NCI-H1436 (cell line): ENCODE measurements around the gene BTNL2.

Source experiments
- DNase-seq: peaks from one replicate; lab custom pipeline; 2025; lab: John Stamatoyannopoulos, UW

The BTNL2 gene

DNA sequence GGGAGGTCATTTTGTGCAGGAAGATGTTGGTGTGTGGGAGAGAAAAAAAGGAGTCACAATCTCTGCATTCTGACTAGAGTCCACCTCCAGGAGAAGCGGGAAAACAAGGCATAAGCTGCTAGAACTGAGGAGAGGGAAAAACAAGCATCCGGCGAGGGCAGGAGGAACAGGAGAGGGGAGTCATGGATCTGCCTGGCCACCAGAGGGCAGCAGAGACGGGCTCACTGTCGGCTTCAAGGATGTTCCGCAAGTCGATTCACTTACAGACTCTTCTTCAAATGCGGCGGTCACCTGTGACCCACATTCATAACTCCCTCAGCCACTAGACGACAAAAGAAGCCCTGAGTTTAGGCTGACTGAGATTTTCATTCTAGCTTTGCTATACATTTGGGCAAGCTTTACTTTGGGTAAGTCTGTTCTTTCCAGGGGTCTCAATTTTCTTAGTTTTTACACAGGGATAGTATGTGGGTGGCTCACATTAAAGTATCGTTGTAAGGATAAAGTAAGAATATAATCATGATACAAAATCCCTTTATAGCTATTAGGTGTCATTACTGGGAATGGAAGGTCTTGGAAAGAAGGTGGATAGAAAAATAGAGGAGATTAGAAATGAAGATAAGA is 6.6 kb upstream of the BTNL2 start:
- peak; percentile 32 for DNase-seq

GRCh38 chr6:32411566-32412327 is 4.8 kb upstream of the BTNL2 start:
- no peak for DNase-seq

DNA sequence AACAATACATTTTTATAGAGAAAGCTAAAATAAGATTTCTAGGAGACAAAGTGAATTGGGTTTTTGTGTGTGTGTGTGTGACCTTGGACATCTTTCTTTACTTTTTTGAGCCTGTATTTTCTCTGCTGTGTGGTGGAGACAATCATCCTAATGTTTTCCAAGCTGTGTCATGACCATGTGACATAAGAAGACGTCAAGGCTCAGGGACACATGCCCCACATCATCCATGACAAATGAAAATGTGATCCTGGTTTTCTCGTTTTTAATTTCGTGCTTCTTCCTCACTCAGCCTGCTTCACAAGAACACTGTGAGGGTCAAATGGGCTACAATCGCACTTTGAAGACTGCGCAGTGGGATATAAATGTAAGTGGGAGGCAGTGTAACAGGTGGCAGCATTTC is 3.9 kb upstream of the BTNL2 start:
- DNase-seq = no peak

DNA sequence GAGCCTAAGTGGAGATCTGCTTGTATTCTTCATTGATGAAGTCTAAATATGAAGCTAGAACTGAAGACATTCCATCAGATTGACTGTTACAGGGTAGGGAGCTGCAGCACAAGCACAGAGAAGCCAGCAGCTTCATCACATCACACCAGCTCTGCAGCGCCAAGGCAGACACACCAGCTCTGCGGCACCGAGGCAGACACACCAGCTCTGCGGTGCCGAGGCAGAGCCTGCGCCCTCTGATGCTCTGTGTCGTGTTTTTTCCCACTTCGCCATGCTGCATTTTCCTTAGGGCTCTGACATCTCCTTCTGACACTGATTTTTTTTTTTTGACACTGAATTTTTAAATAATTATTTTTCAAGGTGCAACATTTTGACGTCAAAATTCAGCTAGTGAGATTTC is 784 bp downstream of the BTNL2 start:
- no peak for DNase-seq

DNA sequence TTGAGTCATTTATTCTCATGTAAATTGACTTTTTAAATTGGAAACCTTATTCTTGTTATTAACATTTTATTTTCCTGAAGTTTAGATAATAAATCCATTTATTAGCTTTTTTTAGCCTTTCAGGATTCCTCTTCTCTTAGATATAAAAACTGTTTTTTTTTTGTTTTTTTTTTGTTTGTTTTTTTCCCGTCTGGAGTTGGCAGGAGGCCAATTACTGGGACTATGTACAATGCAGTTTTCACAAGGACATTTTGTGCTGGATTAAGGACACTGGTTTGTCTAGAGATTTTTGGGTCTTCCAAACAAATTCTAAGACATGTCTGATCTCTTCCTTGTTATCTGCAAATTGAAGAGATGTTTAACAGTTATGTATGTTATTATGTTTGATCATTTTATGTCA is 1.3 kb downstream of the BTNL2 start:
- no peak for DNase-seq

DNA sequence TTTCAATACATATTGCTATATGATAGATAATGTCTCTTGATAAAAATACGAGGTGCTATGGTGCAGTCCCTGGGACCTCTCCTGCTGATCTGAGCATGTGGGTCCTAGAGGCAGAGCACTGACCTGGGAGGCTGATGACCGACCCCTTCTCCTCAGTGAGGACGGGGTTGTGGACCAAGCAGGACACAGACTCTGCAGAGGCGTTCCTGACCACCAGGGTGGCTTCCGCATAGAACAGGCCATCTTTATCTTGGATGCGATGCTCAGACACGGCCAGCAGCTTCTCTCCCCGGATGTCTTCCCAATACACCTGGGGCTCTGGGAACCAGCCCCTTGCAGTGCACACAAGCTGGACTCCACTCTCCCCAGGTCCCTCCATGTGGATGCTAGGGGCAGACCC is 4.2 kb downstream of the BTNL2 start:
- DNase-seq = no peak

GRCh38 chr6:32401284-32401963 is 5.6 kb downstream of the BTNL2 start:
- DNase-seq = no peak

GRCh38 chr6:32397252-32397920 is 9.6 kb downstream of the BTNL2 start:
- DNase-seq = no peak

GRCh38 chr6:32396028-32396427 is 11.0 kb downstream of the BTNL2 start:
- DNase-seq = no peak

DNA sequence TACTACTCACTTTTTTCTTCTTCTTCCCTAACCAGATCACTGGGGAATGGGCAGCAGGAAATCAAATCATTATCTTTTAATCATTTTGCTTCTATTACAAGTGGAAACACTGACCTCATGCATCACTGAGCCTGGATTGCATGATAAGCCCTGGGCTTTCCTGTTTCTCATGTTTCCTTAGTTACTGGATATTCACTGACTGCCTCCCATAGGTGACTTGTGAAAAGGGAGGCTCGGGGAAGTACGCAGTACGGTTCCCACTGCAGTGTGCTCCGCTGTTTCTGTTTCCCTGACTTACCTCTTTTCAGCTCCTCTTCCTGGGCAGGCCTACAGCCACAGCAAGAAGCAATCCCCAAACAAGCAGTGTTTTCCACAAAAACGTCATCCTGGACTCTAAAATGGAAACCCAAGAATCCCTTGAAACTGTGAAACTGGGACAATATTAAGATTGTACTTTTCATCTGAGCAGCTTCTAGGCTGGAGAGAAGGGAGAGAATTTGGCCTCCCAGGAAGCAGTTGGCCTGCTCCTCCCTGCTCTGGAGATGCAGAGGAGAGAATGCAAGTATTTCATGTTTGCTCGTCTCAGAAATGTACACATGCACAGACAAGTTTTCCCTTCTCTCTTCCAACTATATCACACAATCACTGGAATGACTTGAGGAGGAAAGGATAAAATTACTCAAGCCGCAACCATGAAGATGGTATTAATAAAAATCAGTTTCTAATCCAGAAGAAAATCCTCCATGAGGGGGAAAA is 13.1 kb downstream of the BTNL2 start:
- DNase-seq = no peak

- DNase-seq = no peak
These were observed 15.5 kb downstream of the BTNL2 start for GRCh38 chr6:32391505-32391904.

DNA sequence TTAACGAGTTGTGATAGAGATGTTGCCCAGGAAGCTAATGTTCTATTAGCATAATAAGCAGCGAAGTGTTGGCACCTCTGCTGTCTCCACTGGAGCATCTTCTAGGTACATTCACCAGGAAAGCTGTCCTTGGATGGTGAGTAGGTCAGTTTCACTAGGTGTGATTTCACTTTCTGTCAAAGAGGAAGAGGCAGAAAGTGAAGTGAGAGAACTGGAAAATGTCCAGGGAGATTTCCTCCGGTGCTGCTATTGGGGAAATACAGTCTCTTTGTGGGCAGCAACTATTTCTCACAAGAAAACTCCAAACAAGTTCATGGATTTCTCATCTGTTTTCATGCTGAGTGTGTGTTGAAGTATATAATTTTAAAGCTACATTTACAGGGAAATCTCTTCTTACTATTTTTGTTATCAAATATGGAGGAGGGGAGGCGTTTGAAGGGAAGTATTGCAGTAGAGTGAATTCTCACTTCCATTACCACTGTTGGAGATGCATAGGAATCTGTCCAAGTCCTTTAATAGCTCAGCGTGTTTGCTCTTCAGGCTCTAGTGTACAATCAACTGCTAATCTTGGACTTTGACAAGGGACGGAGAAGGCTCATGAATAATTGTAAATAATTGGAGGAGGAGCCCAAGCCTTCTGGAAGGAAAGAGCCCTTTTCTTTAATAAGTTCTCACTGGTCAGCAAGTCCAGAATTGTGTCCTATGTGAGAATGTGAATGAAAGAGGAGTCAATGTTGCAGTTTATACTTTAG is 19.2 kb downstream of the BTNL2 start:
- no peak for DNase-seq

- DNase-seq = no peak
These were observed 20.9 kb downstream of the BTNL2 start for GRCh38 chr6:32386040-32386439.

GRCh38 chr6:32382757-32383420 is 24.1 kb downstream of the BTNL2 start:
- DNase-seq = no peak

GRCh38 chr6:32379545-32379944 is 27.4 kb downstream of the BTNL2 start:
- DNase-seq = no peak

DNA sequence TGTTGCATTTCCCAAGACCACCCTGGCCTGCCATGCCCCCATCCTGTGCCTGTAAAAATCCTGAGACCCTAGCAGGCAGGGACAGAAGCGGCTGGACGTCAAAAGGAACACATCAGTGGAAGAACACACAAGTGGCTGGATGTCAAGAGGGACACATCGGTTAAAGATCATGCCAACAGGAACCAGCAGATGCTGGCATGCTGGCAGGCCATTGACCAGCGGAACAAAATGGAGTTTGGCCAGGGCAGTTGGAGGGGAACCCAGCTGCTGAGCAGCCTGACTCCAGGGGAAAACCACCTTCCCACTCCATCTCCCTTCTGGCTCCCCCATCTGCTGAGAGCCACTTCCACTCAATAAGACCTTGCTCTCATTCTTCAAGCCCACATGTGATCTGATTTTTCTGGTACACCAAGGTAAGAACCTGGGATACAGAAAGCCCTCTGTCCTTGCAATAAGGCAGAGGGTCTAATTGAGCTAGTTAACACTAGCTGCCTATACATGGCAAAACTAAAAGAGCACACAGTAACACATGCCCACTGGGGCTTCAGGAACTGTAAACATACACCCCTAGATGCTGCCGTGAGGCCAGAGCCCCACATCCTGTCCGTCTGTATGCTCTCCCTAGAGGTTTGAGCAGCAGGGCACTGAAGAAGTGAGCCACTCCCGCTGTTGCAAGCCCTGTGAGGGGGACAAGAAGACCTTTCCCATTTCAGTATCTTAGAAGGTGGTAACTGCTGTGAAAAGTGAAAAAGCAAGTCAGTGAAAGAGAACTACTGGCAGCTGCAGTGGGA is 31.0 kb downstream of the BTNL2 start:
- DNase-seq = no peak

GRCh38 chr6:32371803-32372202 is 35.2 kb downstream of the BTNL2 start, which contains the start of gene TSBP1:
Gene TSBP1 (minus strand): TSS chr6:32371903. CDS start chr6:32371706, 197 bp downstream.
- no peak for DNase-seq

DNA sequence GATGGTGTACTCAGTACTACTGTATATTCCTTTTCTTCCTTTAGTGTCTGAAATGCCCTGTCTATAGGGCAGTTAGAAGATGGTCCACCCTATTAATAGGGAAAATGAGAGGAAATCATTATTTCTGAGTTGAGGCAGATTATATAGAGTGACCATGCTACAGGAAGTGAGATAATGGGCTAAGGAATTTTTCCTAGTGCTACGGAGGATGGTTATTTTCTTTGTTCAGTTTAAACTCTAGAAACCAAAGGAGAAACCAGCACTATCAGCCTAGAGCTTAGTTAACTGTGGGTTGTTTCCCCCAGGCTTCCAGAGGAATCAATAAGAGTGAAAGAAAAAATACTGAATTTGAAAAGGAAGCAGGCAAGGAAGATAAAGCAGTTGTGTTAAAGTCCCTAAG is 35.8 kb downstream of the BTNL2 start:
- DNase-seq = no peak

DNA sequence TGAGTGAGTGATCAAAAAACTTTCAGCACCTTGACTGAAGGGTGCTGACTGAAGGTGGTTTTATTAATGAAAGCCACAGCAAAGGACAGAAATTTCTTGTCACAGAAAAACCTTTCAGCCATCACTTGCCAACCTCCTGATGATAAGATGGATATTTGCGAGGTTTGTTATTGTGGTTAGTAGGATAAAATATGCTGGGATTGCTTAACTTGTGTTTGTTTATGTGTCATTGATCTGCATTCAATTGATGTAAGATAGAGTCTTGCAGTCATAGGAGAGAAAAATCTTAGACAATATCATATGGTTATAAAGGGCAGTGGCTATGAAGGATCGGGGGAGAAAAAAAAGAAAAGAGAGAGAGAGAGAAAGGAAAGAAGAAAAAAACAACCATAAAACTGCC is 36.5 kb downstream of the BTNL2 start:
- no peak for DNase-seq

DNA sequence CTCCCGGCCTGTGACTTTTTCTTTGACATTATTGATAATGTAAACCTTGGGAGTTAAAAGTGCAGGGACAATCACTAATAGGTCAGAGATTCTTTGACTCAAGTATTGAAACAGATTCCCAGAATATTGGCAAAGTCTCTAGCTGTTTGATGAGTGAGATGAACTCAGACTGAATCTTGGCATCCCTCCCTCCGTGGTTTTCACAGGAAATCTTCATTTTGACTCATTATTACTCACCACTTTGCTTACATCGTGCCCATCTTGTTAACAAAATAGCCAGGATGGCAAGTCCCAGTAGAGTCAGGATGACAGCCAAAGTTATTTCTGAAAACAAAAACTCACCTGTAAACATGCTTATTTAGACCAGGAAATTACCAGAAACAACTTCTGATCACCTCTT is 37.3 kb downstream of the BTNL2 start:
- DNase-seq = no peak
